Panc1 (cell line): Measurements from ENCODE around the gene PARVB. TPM values are rescaled to one million over a fixed set of nuclear protein-coding genes. Genes with fewer than 3 reads are reported as not detected.

ENCODE experiments used
- ATAC-seq: fragments of 200-7000 bp; cut with Tn5 transposase; 2 replicates; pipeline ENCODE4 v1.9.1; 2020; ENCODE audit warnings: mild to moderate bottlenecking, moderate library complexity
- BruUV-seq: library from RNA; stranded (reverse); fragments of 400-500 nt; replicated peaks from 2 replicates; lab custom pipeline; 2021; lab: Mats Ljungman, UMichigan
- CTCF ChIA-PET: fragments of 300-600 bp; sonication (Branson Sonifier 250); formaldehyde crosslinking; loops from one replicate; lab custom pipeline; 2022; ENCODE audit warnings: antibody characterized with exemption; lab: Charles Lee
- POLR2A ChIA-PET: fragments of 300-600 bp; sonication (Branson Sonifier 250); formaldehyde crosslinking; loops from one replicate; lab custom pipeline; 2022; ENCODE audit warnings: antibody characterized with exemption; lab: Charles Lee
- DNase-seq: peaks from one replicate; pipeline ENCODE4 v3.0.0-alpha.2; 2010; ENCODE audit warnings: low read depth, low spot score
- H3K27ac ChIP-seq: 2 replicates; pipeline ENCODE4 v1.5.1; 2011; ENCODE audit warnings: mild to moderate bottlenecking, low read length, inconsistent platforms
- H3K27me3 ChIP-seq: fragments of 200-500 bp; sonication (Bioruptor generic); 2 replicates; pipeline ENCODE4 v1.6.0; 2014; ENCODE audit warnings: low read length, inconsistent platforms; ENCODE audit not compliant: control insufficient read depth, insufficient read depth
- H3K36me3 ChIP-seq: fragments of 200-500 bp; sonication (Bioruptor generic); 2 replicates; pipeline ENCODE4 v1.5.1; 2014; ENCODE audit warnings: inconsistent platforms, mild to moderate bottlenecking, low read length, moderate library complexity; ENCODE audit not compliant: control insufficient read depth, insufficient read depth
- H3K4me1 ChIP-seq: 2 replicates; pipeline ENCODE4 v1.5.1; 2011; ENCODE audit warnings: inconsistent platforms, mild to moderate bottlenecking, low read length, moderate library complexity; ENCODE audit not compliant: control insufficient read depth, insufficient read depth
- H3K4me3 ChIP-seq, 2 experiments: 2 replicates each; pipeline ENCODE4 v1.5.1; 2011 to 2012; ENCODE audit warnings: low read depth in 2 of 2, low read length in 2 of 2, mild to moderate bottlenecking in 2 of 2, inconsistent platforms in 1 of 2, moderate library complexity in 1 of 2
- H3K9me3 ChIP-seq: fragments of 200-500 bp; sonication (Bioruptor generic); 2 replicates; pipeline ENCODE4 v1.5.1; 2014; ENCODE audit warnings: low read depth, mild to moderate bottlenecking, inconsistent platforms, low read length, moderate library complexity; ENCODE audit not compliant: control insufficient read depth, insufficient read depth
- POLR2AphosphoS5 ChIP-seq: IDR thresholded peaks from 2 replicates; pipeline ENCODE4 v1.6.1; 2012; ENCODE audit warnings: mild to moderate bottlenecking, low read depth, low read length, moderate library complexity
- REST ChIP-seq, 2 experiments: IDR thresholded peaks; 2 replicates each; pipeline ENCODE4 v1.6.1; 2011 to 2012; ENCODE audit warnings: low read depth in 2 of 2, control low read depth in 1 of 2, low read length in 1 of 2, mild to moderate bottlenecking in 1 of 2, moderate library complexity in 1 of 2; ENCODE audit not compliant: insufficient read depth in 1 of 2
- SIN3A ChIP-seq: IDR thresholded peaks from 2 replicates; pipeline ENCODE4 v1.6.1; 2012; ENCODE audit warnings: low read depth, mild to moderate bottlenecking, low read length, moderate library complexity, borderline replicate concordance; ENCODE audit not compliant: insufficient read depth
- TCF7L2 ChIP-seq: IDR thresholded peaks from 2 replicates; pipeline ENCODE4 v1.6.1; 2011; ENCODE audit warnings: mild to moderate bottlenecking, low read depth, low read length, inconsistent platforms
- in situ Hi-C: cut with HindIII; loops from 2 replicates; pipeline ENCODE4 v1.10.0; 2016; ENCODE audit warnings: low sequenced_read_pairs, low pct_unique_long_range_greater_than_20kb
- intact Hi-C: fragments of 100-400 bp; cut with micrococcal nuclease; formaldehyde crosslinking; loops from one replicate; pipeline ENCODE4 v1.10.0; 2022; ENCODE audit not compliant: unreplicated experiment
- total RNA-seq: library from RNA; stranded (reverse); gene quantifications from one replicate; pipeline ENCODE4 v1.2.1, GENCODE V29; 2021; ENCODE audit not compliant: unreplicated experiment
- TF ChIP-seq, protein P1 (sequence below): fragments of 450-650 bp; IDR thresholded peaks from 2 replicates; pipeline ENCODE4 v1.5.1; 2017; ENCODE audit warnings: mild to moderate bottlenecking

Gene PARVB
- total RNA-seq, 1 experiment from 2014 or later: 28.1 TPM

GRCh38 chr22:43999378-43999777 lies 24.7 kb upstream of the PARVB start:
- no peak for ATAC-seq
- Histone ChIP-seq H3K36me3 (no peaks in the 10 kb centered on the region), H3K9me3 (no peaks in the 10 kb centered on the region), H3K4me3 (no peak overlapping the region), H3K27ac (no peak overlapping the region), H3K4me1 (no peaks in the 10 kb centered on the region), H3K27me3 (no peaks in the 10 kb centered on the region)
- BruUV-seq: no TSS peak
- intact Hi-C loops: no loop called here
- no peak for TF ChIP-seq SIN3A
- no peak for TF ChIP-seq TCF7L2
- TF ChIP-seq, protein P1, sequence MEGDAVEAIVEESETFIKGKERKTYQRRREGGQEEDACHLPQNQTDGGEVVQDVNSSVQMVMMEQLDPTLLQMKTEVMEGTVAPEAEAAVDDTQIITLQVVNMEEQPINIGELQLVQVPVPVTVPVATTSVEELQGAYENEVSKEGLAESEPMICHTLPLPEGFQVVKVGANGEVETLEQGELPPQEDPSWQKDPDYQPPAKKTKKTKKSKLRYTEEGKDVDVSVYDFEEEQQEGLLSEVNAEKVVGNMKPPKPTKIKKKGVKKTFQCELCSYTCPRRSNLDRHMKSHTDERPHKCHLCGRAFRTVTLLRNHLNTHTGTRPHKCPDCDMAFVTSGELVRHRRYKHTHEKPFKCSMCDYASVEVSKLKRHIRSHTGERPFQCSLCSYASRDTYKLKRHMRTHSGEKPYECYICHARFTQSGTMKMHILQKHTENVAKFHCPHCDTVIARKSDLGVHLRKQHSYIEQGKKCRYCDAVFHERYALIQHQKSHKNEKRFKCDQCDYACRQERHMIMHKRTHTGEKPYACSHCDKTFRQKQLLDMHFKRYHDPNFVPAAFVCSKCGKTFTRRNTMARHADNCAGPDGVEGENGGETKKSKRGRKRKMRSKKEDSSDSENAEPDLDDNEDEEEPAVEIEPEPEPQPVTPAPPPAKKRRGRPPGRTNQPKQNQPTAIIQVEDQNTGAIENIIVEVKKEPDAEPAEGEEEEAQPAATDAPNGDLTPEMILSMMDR: no peak
- no peak for TF ChIP-seq REST (IDR thresholded peaks at IDR 0.05; ENCODE audit: insufficient read depth in 1 of 2, low read depth in 2 of 2, low read length in 1 of 2)
- TF ChIP-seq POLR2AphosphoS5: no peak
- CTCF ChIA-PET: no interaction called here
- no peak for DNase-seq
- in situ Hi-C loops: no loop called here
- POLR2A ChIA-PET: interaction anchor here (0.6 kb wide), 1 partner anchor 27 kb away, joined by 4 read pairs; no protein-coding TSS in a partner anchor

GRCh38 chr22:44000123-44000522 lies 24.0 kb upstream of the PARVB start:
- Histone ChIP-seq H3K27me3 (no peaks in the 10 kb centered on the region), H3K36me3 (no peaks in the 10 kb centered on the region), H3K9me3 (no peaks in the 10 kb centered on the region), H3K4me1 (no peaks in the 10 kb centered on the region), H3K27ac (no peak overlapping the region), H3K4me3 (no peak overlapping the region)
- DNase-seq (no peak), ATAC-seq (no peak)
- BruUV-seq: no TSS peak
- TF ChIP-seq, protein P1: no peak
- TF ChIP-seq TCF7L2 (no peak), SIN3A (no peak)
- ChIA-PET POLR2A (no interaction called here), CTCF (no interaction called here)
- intact Hi-C loops (no loop called here), in situ Hi-C loops (no loop called here)
